Transverse colon (tissue), 3 donors: ENCODE measurements around the gene EGFR.

ENCODE experiments used
- POLR2A ChIP-seq: fragments of 450-650 bp; IDR thresholded peaks from one replicate; pipeline ENCODE4 v1.6.1; 2016; ENCODE audit warnings: antibody characterized with exemption, mild to moderate bottlenecking, moderate library complexity
- POLR2AphosphoS5 ChIP-seq, 3 donors: sonication (generic); formaldehyde crosslinking; IDR thresholded peaks; one replicate each; pipeline ENCODE4 v1.6.1; 2016; ENCODE audit warnings: antibody characterized with exemption in 3 of 3

DNA sequence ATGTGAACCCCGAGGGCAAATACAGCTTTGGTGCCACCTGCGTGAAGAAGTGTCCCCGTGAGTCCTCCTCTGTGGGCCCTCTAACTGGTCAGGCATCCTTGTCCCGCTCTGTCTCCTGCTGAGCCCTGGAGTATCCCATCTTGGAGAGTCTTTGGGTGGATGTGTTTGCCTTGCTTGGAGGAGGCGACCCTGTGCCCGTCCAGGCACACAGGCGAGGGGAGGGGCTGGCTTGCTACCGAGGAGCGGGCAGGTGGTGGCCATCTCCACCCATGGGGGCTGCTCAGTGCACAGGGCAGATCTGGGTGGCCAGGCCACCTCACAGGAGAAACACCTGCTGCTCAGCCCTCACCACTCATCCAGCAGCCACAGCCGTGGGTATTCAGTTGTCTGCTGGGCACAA is 135.3 kb downstream of the EGFR start:
- no peak for TF ChIP-seq POLR2AphosphoS5 (IDR thresholded peaks at IDR 0.05)
- TF ChIP-seq POLR2A, result no peak
